OCI-LY1 (cell line): ENCODE results near the gene CEMIP.

Experiments
- H2AFZ ChIP-seq: fragments of 200-600 bp; sonication (generic), shearing (Covaris generic); 2 replicates; pipeline ENCODE4 v1.6.0; 2014; ENCODE audit warnings: antibody characterized with exemption, mild to moderate bottlenecking, low read length
- H3F3A ChIP-seq: fragments of 200-600 bp; sonication (generic), shearing (Covaris generic); 2 replicates; pipeline ENCODE4 v1.6.0; 2014; ENCODE audit warnings: mild to moderate bottlenecking, antibody characterized with exemption, low read length, moderate library complexity; ENCODE audit not compliant: insufficient read depth
- H3K27ac ChIP-seq: fragments of 200-600 bp; sonication (generic); 2 replicates; pipeline ENCODE4 v1.5.1; 2014; ENCODE audit warnings: low read length, mixed run types, mild to moderate bottlenecking, low read depth; ENCODE audit not compliant: poor library complexity, severe bottlenecking
- H3K27me3 ChIP-seq: fragments of 200-600 bp; sonication (generic); 2 replicates; pipeline ENCODE4 v1.6.0; 2014; ENCODE audit warnings: antibody characterized with exemption, mild to moderate bottlenecking, low read length, moderate library complexity; ENCODE audit not compliant: insufficient read depth
- H3K36me3 ChIP-seq: fragments of 200-600 bp; sonication (generic); 2 replicates; pipeline ENCODE4 v1.6.1; 2014; ENCODE audit warnings: mild to moderate bottlenecking, antibody characterized with exemption, low read length, moderate library complexity, mixed read lengths; ENCODE audit not compliant: insufficient read depth
- H3K4me1 ChIP-seq: fragments of 200-600 bp; sonication (generic); 2 replicates; pipeline ENCODE4 v1.5.1; 2014; ENCODE audit warnings: mild to moderate bottlenecking, low read length, moderate library complexity; ENCODE audit not compliant: insufficient read depth, severe bottlenecking
- H3K4me2 ChIP-seq: fragments of 200-600 bp; sonication (generic), shearing (Covaris generic); 2 replicates; pipeline ENCODE4 v1.6.1; 2014; ENCODE audit warnings: low read length
- H3K4me3 ChIP-seq: fragments of 200-600 bp; sonication (generic); 2 replicates; pipeline ENCODE4 v1.5.1; 2014; ENCODE audit warnings: low read length, low read depth, mild to moderate bottlenecking, mixed read lengths; ENCODE audit not compliant: poor library complexity, severe bottlenecking
- H3K79me2 ChIP-seq: fragments of 200-600 bp; shearing (Covaris generic); 2 replicates; pipeline ENCODE4 v1.6.1; 2016; ENCODE audit warnings: mixed run types, low read length, mixed read lengths; ENCODE audit not compliant: insufficient read depth
- H3K9ac ChIP-seq: fragments of 200-600 bp; sonication (generic), shearing (Covaris generic); 2 replicates; pipeline ENCODE4 v1.6.1; 2014; ENCODE audit warnings: mild to moderate bottlenecking, low read length, mixed read lengths
- H3K9me2 ChIP-seq: fragments of 200-600 bp; sonication (generic), shearing (Covaris generic); 2 replicates; pipeline ENCODE4 v1.6.1; 2014; ENCODE audit warnings: low read depth, mild to moderate bottlenecking, low read length, mixed read lengths
- H3K9me3 ChIP-seq: fragments of 200-600 bp; shearing (Covaris generic); 2 replicates; pipeline ENCODE4 v1.6.1; 2014; ENCODE audit warnings: low read length, mixed read lengths
- H4K20me1 ChIP-seq: fragments of 200-600 bp; sonication (generic), shearing (Covaris generic); 2 replicates; pipeline ENCODE4 v1.6.0; 2016; ENCODE audit warnings: mild to moderate bottlenecking, low read length; ENCODE audit not compliant: insufficient read depth
- CTCF ChIP-seq: fragments of 200-600 bp; sonication (generic), shearing (Covaris generic); IDR thresholded peaks from 2 replicates; pipeline ENCODE4 v1.5.1; 2017; ENCODE audit warnings: mild to moderate bottlenecking, antibody characterized with exemption, low read length, moderate library complexity, mixed read lengths
- EZH2 ChIP-seq: fragments of 200-600 bp; sonication (generic), shearing (Covaris generic); IDR thresholded peaks from 2 replicates; pipeline ENCODE4 v1.8.0; 2017; ENCODE audit warnings: borderline replicate concordance, mixed run types, mild to moderate bottlenecking, antibody characterized with exemption, low read length, moderate library complexity, mixed read lengths

Gene CEMIP

GRCh38 chr15:80950291-80951078 lies 171.3 kb downstream of the CEMIP start:
- Histone ChIP-seq H3K9ac (no peak overlapping the region), H3K4me1 (no peaks in the 10 kb centered on the region), H3K9me2 (no peaks in the 10 kb centered on the region), H3K4me2 (no peak overlapping the region), H2AFZ (no peak overlapping the region), H3K27me3 (no peaks in the 10 kb centered on the region), H3K36me3 (peaks cover 16% of the 10 kb centered on the region; the same call in 1 of the 2 replicates), H3K9me3 (no peaks in the 10 kb centered on the region), H4K20me1 (no peaks in the 10 kb centered on the region), H3K4me3 (no peak overlapping the region), H3K27ac (no peak overlapping the region), H3K79me2 (no peaks in the 10 kb centered on the region), H3F3A (no peaks in the 10 kb centered on the region)
- TF ChIP-seq EZH2: no peak
- no peak for TF ChIP-seq CTCF

GRCh38 chr15:80951941-80952340 lies 172.8 kb downstream of the CEMIP start:
- H4K20me1 ChIP-seq: no peaks in the 10 kb centered on the region
- H2AFZ ChIP-seq: no peak overlapping the region
- no peaks in the 10 kb centered on the region for H3K4me1 ChIP-seq
- H3K36me3 ChIP-seq: peaks cover 16% of the 10 kb centered on the region; the same call in 1 of the 2 replicates
- no peak overlapping the region for H3K4me2 ChIP-seq
- no peaks in the 10 kb centered on the region for H3K79me2 ChIP-seq
- no peak overlapping the region for H3K27ac ChIP-seq
- H3F3A ChIP-seq: no peaks in the 10 kb centered on the region
- no peaks in the 10 kb centered on the region for H3K27me3 ChIP-seq
- H3K9me2 ChIP-seq: no peaks in the 10 kb centered on the region
- H3K9me3 ChIP-seq: no peaks in the 10 kb centered on the region
- no peak for TF ChIP-seq EZH2
- no peak for TF ChIP-seq CTCF
- H3K9ac ChIP-seq: no peak overlapping the region
- no peak overlapping the region for H3K4me3 ChIP-seq

- H3K4me2 ChIP-seq: no peak overlapping the region
- no peaks in the 10 kb centered on the region for H3F3A ChIP-seq
- no peak overlapping the region for H3K27ac ChIP-seq
- H3K4me1 ChIP-seq: no peaks in the 10 kb centered on the region
- no peak overlapping the region for H2AFZ ChIP-seq
- TF ChIP-seq EZH2 (no peak), CTCF (no peak)
- H3K36me3 ChIP-seq: peaks cover 16% of the 10 kb centered on the region; the same call in 1 of the 2 replicates
- no peak overlapping the region for H3K4me3 ChIP-seq
- no peaks in the 10 kb centered on the region for H4K20me1 ChIP-seq
- no peak overlapping the region for H3K9ac ChIP-seq
- no peaks in the 10 kb centered on the region for H3K27me3 ChIP-seq
- no peaks in the 10 kb centered on the region for H3K9me2 ChIP-seq
- H3K79me2 ChIP-seq: no peaks in the 10 kb centered on the region
- no peaks in the 10 kb centered on the region for H3K9me3 ChIP-seq
Observed at GRCh38 chr15:80953001-80953952, 174.1 kb downstream of the CEMIP start.
